ENCODE results near the gene NSMCE1.

Gene NSMCE1

DNA sequence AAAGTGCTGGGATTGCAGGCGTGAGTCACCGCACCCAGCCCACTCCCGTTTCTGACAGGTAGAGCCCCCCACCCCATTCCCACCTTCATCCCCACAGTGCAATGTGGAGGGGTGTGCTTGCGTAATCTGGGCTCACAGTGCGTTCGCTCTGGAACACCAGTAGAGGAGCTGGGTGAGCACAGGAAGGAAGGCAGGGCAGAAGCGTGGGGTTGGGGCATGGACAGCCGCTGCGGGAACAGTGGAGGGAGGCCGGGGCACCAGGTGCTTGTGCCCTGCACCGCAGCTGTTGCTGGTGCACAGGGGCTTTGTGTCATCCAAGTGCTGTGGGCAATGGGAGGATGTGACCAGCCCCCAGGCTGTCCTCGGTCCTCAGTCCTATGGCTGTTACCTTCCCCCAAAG lies 40.5 kb downstream of the NSMCE1 start:
- TF ChIP-seq, protein P1, sequence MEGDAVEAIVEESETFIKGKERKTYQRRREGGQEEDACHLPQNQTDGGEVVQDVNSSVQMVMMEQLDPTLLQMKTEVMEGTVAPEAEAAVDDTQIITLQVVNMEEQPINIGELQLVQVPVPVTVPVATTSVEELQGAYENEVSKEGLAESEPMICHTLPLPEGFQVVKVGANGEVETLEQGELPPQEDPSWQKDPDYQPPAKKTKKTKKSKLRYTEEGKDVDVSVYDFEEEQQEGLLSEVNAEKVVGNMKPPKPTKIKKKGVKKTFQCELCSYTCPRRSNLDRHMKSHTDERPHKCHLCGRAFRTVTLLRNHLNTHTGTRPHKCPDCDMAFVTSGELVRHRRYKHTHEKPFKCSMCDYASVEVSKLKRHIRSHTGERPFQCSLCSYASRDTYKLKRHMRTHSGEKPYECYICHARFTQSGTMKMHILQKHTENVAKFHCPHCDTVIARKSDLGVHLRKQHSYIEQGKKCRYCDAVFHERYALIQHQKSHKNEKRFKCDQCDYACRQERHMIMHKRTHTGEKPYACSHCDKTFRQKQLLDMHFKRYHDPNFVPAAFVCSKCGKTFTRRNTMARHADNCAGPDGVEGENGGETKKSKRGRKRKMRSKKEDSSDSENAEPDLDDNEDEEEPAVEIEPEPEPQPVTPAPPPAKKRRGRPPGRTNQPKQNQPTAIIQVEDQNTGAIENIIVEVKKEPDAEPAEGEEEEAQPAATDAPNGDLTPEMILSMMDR (IDR thresholded peaks at IDR 0.05; ENCODE audit: extremely low read depth, insufficient read depth, missing control alignments), result no peak
- in situ Hi-C loops (cut with MboI; ENCODE audit: low pct_unique_long_range_greater_than_20kb, low sequenced_read_pairs, unreplicated experiment), result no loop called here
- DNase-seq (ENCODE audit: low spot score), result no peak

DNA sequence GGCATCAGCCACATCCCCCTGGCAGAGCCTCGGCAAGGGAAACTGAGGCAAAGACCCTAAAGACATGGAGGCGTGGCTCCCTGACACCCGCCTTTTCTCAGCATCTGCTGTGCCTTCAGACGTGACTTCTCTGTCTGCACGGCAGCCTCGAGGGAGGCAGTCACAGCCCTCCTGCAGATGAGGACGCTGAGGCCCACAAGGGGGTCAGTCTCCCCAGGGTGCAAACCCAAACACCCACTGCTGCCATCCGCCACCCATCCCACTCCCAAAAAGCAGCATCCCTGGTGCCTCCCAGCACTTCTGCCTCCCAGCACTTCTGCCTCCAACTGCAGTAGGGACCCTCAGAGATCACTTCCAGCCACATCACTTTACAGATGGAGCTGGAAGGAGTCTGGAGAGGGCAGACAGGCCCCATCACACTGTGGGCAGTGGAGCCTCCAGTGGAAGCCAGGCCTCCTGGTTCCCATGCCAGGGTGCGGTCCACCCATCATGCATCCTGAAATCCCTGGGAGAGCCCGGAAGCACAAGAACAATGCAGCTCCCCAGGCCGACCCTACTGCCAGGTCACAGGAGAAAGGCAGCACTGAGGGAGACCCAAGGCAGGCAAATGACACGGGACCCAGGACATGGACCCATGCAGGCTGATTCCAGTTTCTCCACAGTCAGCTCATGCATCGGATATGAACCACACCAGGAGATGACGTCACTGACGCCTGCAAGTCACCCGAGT lies 41.4 kb downstream of the NSMCE1 start:
- TF ChIP-seq, protein P1 (IDR thresholded peaks at IDR 0.05; ENCODE audit: extremely low read depth, insufficient read depth, missing control alignments), result no peak
- in situ Hi-C loops (cut with MboI; ENCODE audit: low pct_unique_long_range_greater_than_20kb, low sequenced_read_pairs, unreplicated experiment), result no loop called here
- no peak for DNase-seq (ENCODE audit: low spot score)

DNA sequence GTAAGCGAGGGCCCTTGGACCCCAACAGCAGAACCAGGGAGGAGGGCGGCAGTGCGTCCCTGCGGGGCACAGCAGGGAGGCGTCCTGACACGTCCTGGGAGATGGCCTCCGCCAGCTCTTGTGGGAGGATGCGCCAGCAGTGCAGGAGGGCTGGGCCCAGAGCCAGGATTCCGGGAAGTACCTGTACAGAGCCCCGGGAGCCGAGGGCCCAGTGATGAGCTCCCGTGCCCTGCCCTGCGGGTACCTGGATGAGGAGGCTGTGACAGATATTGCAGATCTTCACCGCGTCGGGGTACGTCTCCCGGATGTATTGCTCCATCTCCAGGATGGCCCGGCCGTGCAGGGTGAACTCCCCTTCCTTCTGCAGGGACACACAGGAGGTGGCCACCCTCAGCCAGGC lies 42.1 kb downstream of the NSMCE1 start:
- no peak for DNase-seq (ENCODE audit: low spot score)
- in situ Hi-C loops (cut with MboI; ENCODE audit: low pct_unique_long_range_greater_than_20kb, low sequenced_read_pairs, unreplicated experiment), result no loop called here
- TF ChIP-seq, protein P1 (IDR thresholded peaks at IDR 0.05; ENCODE audit: extremely low read depth, insufficient read depth, missing control alignments), result no peak

DNA sequence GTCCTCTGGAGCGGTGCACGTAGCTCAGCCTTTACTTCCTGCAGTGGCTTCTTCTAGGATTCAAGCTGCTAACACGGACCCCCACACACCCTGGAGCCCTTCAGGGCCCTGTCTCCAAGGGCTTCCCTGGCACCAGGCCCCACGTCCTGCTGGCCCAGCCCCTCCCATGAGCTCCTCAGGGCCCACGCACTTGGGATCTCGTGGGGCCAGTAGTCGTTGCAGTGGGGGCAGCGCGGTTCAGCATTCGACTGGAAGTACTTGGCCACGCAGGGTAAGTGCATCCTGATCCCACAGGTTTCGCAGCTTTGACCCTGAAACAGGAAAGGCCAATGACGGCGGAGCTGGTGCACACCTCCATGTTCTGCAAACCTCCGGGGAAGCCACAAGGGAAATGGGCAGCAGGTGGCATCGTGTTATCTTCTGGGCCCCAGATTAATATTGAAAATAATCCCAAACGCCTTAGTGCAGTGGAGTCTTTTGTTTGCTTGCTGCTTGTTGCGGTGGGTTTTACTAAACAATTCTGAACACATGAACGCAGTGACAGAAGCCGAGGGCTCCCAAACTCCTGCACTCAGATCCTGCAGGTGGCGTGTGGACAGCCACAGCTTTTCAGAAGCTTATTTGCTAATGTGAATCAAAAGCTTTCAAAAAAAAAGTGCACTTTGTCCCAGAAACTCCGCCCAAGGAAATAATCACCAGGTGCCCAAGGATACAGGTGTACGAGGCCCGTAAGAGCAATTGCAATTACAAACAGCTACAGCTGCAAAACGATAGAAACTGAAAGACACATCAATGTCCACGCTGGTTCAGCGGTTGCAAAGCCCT lies 42.8 kb downstream of the NSMCE1 start:
- DNase-seq (ENCODE audit: low spot score), result no peak
- in situ Hi-C loops (cut with MboI; ENCODE audit: low pct_unique_long_range_greater_than_20kb, low sequenced_read_pairs, unreplicated experiment), result no loop called here
- TF ChIP-seq, protein P1 (IDR thresholded peaks at IDR 0.05; ENCODE audit: extremely low read depth, insufficient read depth, missing control alignments), result no peak

DNA sequence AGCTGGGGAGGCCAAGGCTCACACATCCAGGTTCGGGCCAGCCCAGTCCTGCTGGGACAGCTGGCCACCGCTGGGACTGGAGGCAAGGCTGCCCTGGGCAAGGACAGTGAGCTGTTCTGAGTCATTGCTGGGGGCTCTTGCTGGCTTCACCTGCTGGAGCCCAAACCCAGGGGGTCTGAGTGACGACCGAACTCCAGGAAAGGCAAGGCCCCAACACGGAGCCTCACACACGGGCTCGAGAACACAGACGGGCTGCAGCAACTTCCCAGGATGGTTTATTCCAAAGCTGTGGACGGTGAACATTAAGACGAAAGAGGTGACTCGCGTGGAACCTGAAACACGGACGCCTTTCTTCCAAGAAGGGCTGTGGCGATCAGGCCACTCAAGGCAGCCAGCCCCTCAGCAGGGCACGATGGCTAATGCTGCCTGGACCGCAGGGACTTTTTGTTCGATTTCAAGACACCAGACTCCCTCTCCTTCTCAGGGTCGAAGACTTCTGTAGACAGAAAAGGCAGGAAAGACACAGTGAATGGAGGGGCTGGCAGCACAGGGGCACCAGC lies 43.8 kb downstream of the NSMCE1 start:
- in situ Hi-C loops (cut with MboI; ENCODE audit: low pct_unique_long_range_greater_than_20kb, low sequenced_read_pairs, unreplicated experiment), result no loop called here
- TF ChIP-seq, protein P1 (IDR thresholded peaks at IDR 0.05; ENCODE audit: extremely low read depth, insufficient read depth, missing control alignments), result no peak
- DNase-seq (ENCODE audit: low spot score), result no peak

DNA sequence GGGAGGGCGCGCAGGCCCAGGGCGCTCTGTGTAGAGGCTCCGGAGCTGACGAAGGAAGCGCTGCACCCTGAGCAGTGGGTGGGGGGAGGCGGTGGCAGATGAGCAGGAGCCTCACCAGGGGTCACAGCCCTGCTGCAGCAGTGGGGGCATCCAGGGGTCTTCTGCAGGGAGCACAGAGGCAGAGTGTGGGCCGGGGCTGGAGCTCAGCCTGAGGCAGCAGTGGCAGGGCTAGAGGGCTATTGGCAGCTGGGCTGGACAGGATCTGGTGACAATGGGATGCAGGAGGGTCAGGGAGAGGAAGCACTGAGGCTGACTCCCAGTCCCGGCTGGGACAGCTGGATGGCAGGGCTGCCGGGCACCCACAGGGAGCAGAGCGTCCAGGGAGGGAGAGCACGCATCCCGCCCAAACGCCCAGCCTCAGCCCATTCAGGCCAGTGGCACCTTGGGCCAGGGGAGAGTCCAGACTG lies 44.3 kb downstream of the NSMCE1 start:
- no peak for DNase-seq (ENCODE audit: low spot score)
- in situ Hi-C loops (cut with MboI; ENCODE audit: low pct_unique_long_range_greater_than_20kb, low sequenced_read_pairs, unreplicated experiment), result no loop called here
- TF ChIP-seq, protein P1 (IDR thresholded peaks at IDR 0.05; ENCODE audit: extremely low read depth, insufficient read depth, missing control alignments), result no peak
